ENCODE measurements around the gene PSMB7. TPM values are rescaled to one million over a fixed set of nuclear protein-coding genes. Genes with fewer than 3 reads are reported as not detected.

Gene PSMB7
- total RNA-seq, 1 donor from 2014 or later, result 73.2 TPM

DNA sequence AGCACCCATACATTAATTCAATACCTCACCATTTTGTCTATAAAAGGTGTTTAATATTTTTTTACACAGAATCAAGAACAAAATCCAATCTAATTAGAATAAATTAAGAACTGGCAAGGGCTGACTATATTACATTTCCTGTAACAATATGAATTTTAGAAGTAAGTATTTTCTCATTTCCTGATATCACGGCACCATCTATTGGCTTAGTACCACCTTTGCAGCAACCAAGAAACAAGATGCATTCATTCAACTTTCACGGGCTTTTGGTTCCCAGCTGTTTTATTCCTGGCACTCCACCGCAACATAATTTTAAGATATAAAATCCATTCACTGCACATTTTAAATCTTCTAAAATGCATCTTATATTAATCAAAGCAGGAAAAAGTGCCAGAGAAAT is 20.6 kb downstream of the PSMB7 start:
- Histone ChIP-seq H3K4me3 (no peak overlapping the region), H3K4me1 (peaks cover 28% of the 10 kb centered on the region), H3K27me3 (ENCODE audit: low read depth) (no peaks in the 10 kb centered on the region), H3K9me3 (no peaks in the 10 kb centered on the region), H3K36me3 (peaks cover 37% of the 10 kb centered on the region), H3K27ac (no peak overlapping the region)
- TF ChIP-seq, protein P1, sequence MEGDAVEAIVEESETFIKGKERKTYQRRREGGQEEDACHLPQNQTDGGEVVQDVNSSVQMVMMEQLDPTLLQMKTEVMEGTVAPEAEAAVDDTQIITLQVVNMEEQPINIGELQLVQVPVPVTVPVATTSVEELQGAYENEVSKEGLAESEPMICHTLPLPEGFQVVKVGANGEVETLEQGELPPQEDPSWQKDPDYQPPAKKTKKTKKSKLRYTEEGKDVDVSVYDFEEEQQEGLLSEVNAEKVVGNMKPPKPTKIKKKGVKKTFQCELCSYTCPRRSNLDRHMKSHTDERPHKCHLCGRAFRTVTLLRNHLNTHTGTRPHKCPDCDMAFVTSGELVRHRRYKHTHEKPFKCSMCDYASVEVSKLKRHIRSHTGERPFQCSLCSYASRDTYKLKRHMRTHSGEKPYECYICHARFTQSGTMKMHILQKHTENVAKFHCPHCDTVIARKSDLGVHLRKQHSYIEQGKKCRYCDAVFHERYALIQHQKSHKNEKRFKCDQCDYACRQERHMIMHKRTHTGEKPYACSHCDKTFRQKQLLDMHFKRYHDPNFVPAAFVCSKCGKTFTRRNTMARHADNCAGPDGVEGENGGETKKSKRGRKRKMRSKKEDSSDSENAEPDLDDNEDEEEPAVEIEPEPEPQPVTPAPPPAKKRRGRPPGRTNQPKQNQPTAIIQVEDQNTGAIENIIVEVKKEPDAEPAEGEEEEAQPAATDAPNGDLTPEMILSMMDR (IDR thresholded peaks at IDR 0.05), result no peak
- no peak for ATAC-seq
- no peak for DNase-seq
- intact Hi-C loops (cut with DNase I), result no loop called here

DNA sequence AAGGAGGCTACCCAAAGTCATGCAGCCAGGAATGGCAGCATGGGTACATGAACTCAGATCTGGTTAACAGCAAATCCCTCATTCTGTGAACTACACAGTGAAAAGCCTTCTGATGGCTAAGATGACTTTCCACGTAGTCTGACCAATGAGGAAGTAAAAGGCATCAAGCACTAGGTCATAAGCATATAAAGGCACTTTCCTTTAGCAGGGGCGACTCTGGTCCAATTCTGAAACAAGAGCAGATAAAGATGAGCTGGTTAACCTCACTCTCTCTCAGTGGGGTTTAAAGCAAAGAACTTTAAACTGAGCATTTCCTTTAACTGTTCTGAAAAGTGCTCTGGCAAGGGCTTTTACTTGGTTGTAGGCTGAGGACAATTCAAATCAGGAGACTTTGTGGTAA is 21.1 kb downstream of the PSMB7 start:
- peaks cover 32% of the 10 kb centered on the region for H3K36me3 ChIP-seq
- no peaks in the 10 kb centered on the region for H3K27me3 ChIP-seq (ENCODE audit: low read depth)
- no peak overlapping the region for H3K4me3 ChIP-seq
- no peak for ATAC-seq
- TF ChIP-seq, protein P1 (IDR thresholded peaks at IDR 0.05), result no peak
- intact Hi-C loops (cut with DNase I), result no loop called here
- H3K4me1 ChIP-seq, result peaks cover 28% of the 10 kb centered on the region
- no peak for DNase-seq
- H3K9me3 ChIP-seq, result no peaks in the 10 kb centered on the region
- H3K27ac ChIP-seq, result no peak overlapping the region

DNA sequence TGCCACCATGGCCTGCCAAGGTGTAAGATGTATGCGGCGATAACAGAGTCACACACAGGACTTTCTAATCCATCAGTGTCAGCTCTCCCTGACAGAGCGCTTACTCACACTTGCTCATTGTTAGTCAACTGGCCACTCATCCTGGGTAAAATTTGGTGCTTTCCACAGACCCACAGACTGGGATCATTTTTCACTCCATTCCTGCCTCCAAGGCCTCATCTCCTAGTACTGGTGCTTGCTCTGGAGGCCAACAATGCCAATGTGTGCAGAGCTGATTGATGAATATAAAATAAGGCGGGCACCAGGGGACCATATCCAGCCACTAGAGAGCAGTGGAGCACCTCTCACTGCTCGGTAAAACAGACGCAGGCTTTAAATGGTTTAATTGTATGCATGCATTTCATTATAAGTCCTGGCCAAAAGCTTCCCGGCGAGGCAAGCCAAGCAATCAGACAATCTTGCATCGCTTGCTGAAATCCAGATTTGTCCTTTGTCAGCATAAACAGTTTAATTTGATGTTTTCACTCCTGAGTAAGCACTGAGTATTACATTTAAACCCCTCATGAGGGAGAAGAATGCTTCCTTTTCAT is 22.3 kb downstream of the PSMB7 start:
- intact Hi-C loops (cut with DNase I), result no loop called here
- Histone ChIP-seq H3K27ac (no peak overlapping the region), H3K4me1 (peaks cover 28% of the 10 kb centered on the region), H3K4me3 (no peak overlapping the region), H3K9me3 (no peaks in the 10 kb centered on the region), H3K27me3 (ENCODE audit: low read depth) (no peaks in the 10 kb centered on the region), H3K36me3 (peaks cover 30% of the 10 kb centered on the region)
- DNase-seq (no peak), ATAC-seq (no peak)
- TF ChIP-seq, protein P1 (IDR thresholded peaks at IDR 0.05), result no peak

DNA sequence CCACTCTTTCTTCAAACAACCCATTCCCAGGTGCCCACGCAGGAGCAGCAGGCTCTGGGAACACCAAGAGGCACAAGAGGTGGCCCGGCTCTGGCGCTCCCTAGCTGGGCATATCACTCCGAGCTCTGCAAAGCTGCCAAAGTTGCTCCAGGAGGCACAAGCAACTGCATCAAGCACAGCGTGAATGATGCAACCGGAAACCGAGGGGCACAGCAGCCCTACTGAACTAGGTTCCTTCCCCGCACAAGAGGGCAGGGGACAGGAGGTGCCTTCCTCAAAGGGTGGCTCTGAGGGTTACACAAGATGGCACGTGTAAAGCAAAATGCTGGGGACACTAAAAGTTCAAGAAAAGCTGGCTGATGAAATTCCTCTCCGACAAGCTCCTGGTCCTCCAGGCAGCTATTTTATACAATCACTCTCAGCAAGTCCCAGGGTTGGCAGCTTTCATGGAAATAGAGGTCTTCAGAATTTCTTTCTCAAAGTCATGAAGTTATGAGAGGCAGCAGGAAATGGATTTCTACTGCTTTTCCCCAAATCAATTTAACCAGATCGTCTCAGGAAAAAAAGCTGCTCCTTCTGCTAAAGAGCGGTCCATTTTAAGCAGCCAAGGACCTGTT is 22.9 kb downstream of the PSMB7 start:
- H3K4me1 ChIP-seq, result peaks cover 31% of the 10 kb centered on the region
- TF ChIP-seq, protein P1 (IDR thresholded peaks at IDR 0.05), result no peak

DNA sequence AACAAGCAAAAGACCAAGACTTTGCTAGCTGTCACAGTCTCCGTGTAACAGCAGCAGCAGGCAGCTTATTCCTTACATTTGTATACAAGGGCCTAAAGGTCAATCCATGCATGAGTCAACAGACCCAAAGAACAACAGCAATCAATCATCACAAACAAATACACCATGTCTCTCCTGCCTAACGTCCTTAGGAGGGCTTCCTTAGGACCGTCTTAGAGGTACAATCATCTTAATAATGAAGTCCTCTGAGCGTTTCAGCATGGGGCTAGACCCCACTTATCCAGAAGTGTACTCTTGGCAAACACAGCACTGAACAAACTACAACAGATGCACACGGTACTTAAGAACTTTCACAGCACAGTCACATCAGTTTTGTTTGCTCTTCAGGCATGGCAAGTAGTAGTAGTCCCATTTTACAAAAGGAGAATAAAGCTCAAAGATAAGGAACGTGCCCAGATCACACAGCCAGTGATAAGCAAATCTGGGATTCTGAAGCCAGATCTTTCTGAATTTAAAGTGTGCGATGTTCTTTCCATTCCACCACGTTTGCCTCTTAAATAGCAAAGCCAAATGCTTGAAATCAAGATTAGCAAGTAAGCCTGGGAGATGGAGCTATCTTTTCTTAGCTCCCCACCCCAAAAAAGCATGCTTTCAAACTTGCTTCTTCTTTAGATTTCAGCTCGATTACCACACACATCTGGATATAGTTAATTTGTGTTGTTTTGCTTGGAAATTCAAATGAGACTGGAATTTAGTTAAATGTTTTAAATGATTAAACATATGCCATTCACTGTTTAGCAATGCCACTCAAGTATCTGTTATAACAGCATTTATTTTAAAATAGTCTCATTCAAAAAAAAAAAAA is 24.2 kb downstream of the PSMB7 start:
- H3K4me1 ChIP-seq, result peaks cover 39% of the 10 kb centered on the region
- no peak overlapping the region for H3K4me3 ChIP-seq
- TF ChIP-seq, protein P1 (IDR thresholded peaks at IDR 0.05), result no peak
- H3K27me3 ChIP-seq (ENCODE audit: low read depth), result no peaks in the 10 kb centered on the region
- DNase-seq (no peak), ATAC-seq (peak; percentile 14 to 66)
- intact Hi-C loops (cut with DNase I), result no loop called here
- H3K36me3 ChIP-seq, result peaks cover 14% of the 10 kb centered on the region
- H3K27ac ChIP-seq, result no peak overlapping the region
- H3K9me3 ChIP-seq, result no peaks in the 10 kb centered on the region

More for the DNA sequence above, 22.9 kb downstream of the PSMB7 start:
- intact Hi-C loops (cut with DNase I), result no loop called here
- Histone ChIP-seq H3K9me3 (no peaks in the 10 kb centered on the region), H3K36me3 (peaks cover 27% of the 10 kb centered on the region), H3K4me3 (no peak overlapping the region), H3K27ac (no peak overlapping the region), H3K27me3 (ENCODE audit: low read depth) (no peaks in the 10 kb centered on the region)
- ATAC-seq (peak; percentile 56 to 62), DNase-seq (peak; percentile 66)

Data from lower lobe of right lung (tissue), 2 donors.